Measurements from ENCODE around the gene MAGI1.

The MAGI1 gene

GRCh38 chr3:65908588-65908987 lies 130.1 kb downstream of the MAGI1 start:
- TF ChIP-seq ISL1 (CRISPR knock-in tag; IDR thresholded peaks at IDR 0.05) (no peak), TSHZ2 (CRISPR knock-in tag; IDR thresholded peaks at IDR 0.05) (no peak)
- no peak for ATAC-seq

GRCh38 chr3:65907232-65908130 lies 131.2 kb downstream of the MAGI1 start:
- no peak for ATAC-seq

GRCh38 chr3:65905771-65906170 lies 132.9 kb downstream of the MAGI1 start:
- no peak for TF ChIP-seq ARNTL (CRISPR knock-in tag; IDR thresholded peaks at IDR 0.05; ENCODE audit: borderline replicate concordance, low read depth)
- no peak for TF ChIP-seq BACH2 (CRISPR knock-in tag; IDR thresholded peaks at IDR 0.05; ENCODE audit: borderline replicate concordance)
- TF ChIP-seq ISL1 (CRISPR knock-in tag; IDR thresholded peaks at IDR 0.05), result no peak
- no peak for TF ChIP-seq TOX (CRISPR knock-in tag; IDR thresholded peaks at IDR 0.05; ENCODE audit: borderline replicate concordance)
- no peak for TF ChIP-seq PATZ1 (CRISPR knock-in tag; IDR thresholded peaks at IDR 0.05; ENCODE audit: borderline replicate concordance)
- no peak for TF ChIP-seq ZNF70 (CRISPR knock-in tag; IDR thresholded peaks at IDR 0.05)
- ATAC-seq, result peak; percentile 91

More at GRCh38 chr3:65907232-65908130, 131.2 kb downstream of the MAGI1 start:
- no peak for TF ChIP-seq OSR1 (CRISPR knock-in tag; IDR thresholded peaks at IDR 0.05)
- no peak for TF ChIP-seq ARNTL (CRISPR knock-in tag; IDR thresholded peaks at IDR 0.05; ENCODE audit: borderline replicate concordance, low read depth)
- TF ChIP-seq RARB (CRISPR knock-in tag; IDR thresholded peaks at IDR 0.05), result no peak
- no peak for TF ChIP-seq BACH2 (CRISPR knock-in tag; IDR thresholded peaks at IDR 0.05; ENCODE audit: borderline replicate concordance)
- TF ChIP-seq CSRNP3 (CRISPR knock-in tag; IDR thresholded peaks at IDR 0.05), result no peak
- TF ChIP-seq ZNF8 (CRISPR knock-in tag; IDR thresholded peaks at IDR 0.05), result no peak
- TF ChIP-seq TOX (CRISPR knock-in tag; IDR thresholded peaks at IDR 0.05; ENCODE audit: borderline replicate concordance), result no peak
- TF ChIP-seq ESRRG (CRISPR knock-in tag; IDR thresholded peaks at IDR 0.05), result no peak
- no peak for TF ChIP-seq PATZ1 (CRISPR knock-in tag; IDR thresholded peaks at IDR 0.05; ENCODE audit: borderline replicate concordance)
- TF ChIP-seq, protein P1, sequence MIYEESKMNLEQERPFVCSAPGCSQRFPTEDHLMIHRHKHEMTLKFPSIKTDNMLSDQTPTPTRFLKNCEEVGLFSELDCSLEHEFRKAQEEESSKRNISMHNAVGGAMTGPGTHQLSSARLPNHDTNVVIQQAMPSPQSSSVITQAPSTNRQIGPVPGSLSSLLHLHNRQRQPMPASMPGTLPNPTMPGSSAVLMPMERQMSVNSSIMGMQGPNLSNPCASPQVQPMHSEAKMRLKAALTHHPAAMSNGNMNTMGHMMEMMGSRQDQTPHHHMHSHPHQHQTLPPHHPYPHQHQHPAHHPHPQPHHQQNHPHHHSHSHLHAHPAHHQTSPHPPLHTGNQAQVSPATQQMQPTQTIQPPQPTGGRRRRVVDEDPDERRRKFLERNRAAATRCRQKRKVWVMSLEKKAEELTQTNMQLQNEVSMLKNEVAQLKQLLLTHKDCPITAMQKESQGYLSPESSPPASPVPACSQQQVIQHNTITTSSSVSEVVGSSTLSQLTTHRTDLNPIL (CRISPR knock-in tag; IDR thresholded peaks at IDR 0.05; ENCODE audit: low read depth), result no peak
- no peak for TF ChIP-seq ZNF70 (CRISPR knock-in tag; IDR thresholded peaks at IDR 0.05)
- no peak for TF ChIP-seq PPARA (CRISPR knock-in tag; IDR thresholded peaks at IDR 0.05; ENCODE audit: borderline replicate concordance)

- no peak for ATAC-seq
- TF ChIP-seq TSHZ2 (CRISPR knock-in tag; IDR thresholded peaks at IDR 0.05) (no peak), GLIS3 (CRISPR knock-in tag; IDR thresholded peaks at IDR 0.05) (no peak), ZNF565 (CRISPR knock-in tag; conservative IDR thresholded peaks at IDR 0.05; ENCODE audit: low read depth) (no peak), PPARA (CRISPR knock-in tag; IDR thresholded peaks at IDR 0.05; ENCODE audit: borderline replicate concordance) (no peak), ZNF70 (CRISPR knock-in tag; IDR thresholded peaks at IDR 0.05) (no peak), ESRRG (CRISPR knock-in tag; IDR thresholded peaks at IDR 0.05) (no peak), ZFP30 (CRISPR knock-in tag; IDR thresholded peaks at IDR 0.05) (no peak), ISL1 (CRISPR knock-in tag; IDR thresholded peaks at IDR 0.05) (no peak), ZFP3 (CRISPR knock-in tag; IDR thresholded peaks at IDR 0.05) (no peak), CSRNP3 (CRISPR knock-in tag; IDR thresholded peaks at IDR 0.05) (no peak), RARB (CRISPR knock-in tag; IDR thresholded peaks at IDR 0.05) (no peak), ZC3H10 (CRISPR knock-in tag; IDR thresholded peaks at IDR 0.05) (no peak), TCF4 (CRISPR knock-in tag; IDR thresholded peaks at IDR 0.05; ENCODE audit: borderline replicate concordance) (no peak)
Observed at GRCh38 chr3:65904016-65904415, 134.7 kb downstream of the MAGI1 start.
